Measurements from ENCODE around the gene MANSC4. TPM values are rescaled to one million over a fixed set of nuclear protein-coding genes. Genes with fewer than 3 reads are reported as not detected.

MANSC4 gene
- total RNA-seq, 1 experiment from 2014 or later, result not detected

DNA sequence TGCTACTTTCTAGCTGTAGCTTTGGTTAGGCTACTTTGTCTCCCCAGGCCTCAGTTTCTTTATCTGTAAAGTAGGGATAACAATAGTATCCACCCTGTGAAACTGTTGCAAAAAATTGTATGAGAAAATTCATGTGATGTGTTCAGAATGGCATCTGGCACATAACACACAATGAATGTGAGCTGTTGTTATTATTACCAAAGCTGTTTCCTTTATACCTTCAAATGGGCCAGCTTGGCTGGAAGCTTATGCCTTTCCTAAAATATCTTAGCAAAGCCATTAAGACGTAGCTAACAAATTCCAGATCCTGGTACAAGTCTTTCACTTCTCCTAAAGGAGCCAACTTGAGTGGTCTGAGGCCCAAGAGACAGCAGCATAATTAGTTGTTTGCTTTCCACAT, 25.2 kb upstream of the MANSC4 start:
- in situ Hi-C loops (cut with HindIII; ENCODE audit: low pct_unique_long_range_greater_than_20kb, low sequenced_read_pairs), result no loop called here
- no peak for DNase-seq (ENCODE audit: low read depth)

DNA sequence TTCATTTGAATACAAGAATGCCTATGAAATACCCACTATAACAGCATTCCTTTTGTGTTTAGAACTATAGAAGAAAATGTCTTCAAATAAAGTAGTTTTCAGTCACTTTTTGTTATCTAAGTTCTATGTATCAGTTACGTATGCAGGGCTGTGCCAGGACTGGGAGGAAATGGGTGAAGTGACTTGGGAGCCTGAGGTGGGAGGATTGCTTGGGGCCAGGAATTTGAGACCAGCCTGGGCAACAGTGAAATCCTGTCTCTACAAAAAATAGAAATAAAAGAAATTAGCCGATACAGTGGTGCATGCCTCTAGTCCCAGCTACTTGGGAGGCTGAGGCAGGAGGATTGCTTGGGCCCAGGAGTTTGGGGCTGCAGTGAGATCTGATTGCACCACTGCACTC, 22.9 kb upstream of the MANSC4 start:
- in situ Hi-C loops (cut with HindIII; ENCODE audit: low pct_unique_long_range_greater_than_20kb, low sequenced_read_pairs), result no loop called here
- DNase-seq (ENCODE audit: low read depth), result no peak

DNA sequence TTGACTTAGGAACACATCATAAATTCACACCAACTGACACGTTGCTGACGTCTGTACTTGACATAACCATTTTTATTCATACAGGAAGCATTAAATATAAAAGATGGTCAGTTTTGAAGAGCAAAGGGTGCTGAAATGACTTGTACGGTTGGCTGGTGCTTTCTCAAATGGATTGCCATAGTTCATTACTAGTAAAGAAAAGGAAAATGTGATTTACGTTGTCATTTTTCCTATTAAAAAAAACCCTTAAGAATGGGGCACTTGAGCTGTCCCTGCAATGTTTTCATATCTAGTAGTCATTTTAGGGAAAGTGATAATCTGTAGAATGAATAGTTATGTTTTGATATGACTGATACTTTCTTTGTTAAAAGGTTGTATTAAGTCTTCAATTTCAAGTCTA, 22.5 kb upstream of the MANSC4 start:
- no peak for DNase-seq (ENCODE audit: low read depth)
- in situ Hi-C loops (cut with HindIII; ENCODE audit: low pct_unique_long_range_greater_than_20kb, low sequenced_read_pairs), result no loop called here

DNA sequence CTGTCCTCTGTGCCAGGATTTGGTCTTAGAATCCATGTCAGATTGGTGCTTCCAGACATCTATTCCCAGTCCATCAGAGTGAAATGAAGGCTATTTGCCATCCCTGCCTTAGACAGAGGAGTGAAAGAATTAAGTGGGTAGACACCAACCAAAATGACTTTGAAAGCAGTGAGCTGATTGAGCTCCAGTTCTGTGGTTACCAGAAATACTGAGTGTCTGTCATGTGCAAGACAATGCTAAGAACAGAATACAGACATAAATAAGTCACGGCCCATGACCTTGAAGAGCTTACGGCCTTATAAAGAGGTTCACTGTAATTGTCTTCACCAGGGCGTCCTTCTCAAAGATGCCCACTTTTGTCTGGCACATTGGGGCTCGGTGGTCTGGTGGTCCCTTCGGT, 21.6 kb upstream of the MANSC4 start:
- DNase-seq (ENCODE audit: low read depth), result no peak
- in situ Hi-C loops (cut with HindIII; ENCODE audit: low pct_unique_long_range_greater_than_20kb, low sequenced_read_pairs), result no loop called here

DNA sequence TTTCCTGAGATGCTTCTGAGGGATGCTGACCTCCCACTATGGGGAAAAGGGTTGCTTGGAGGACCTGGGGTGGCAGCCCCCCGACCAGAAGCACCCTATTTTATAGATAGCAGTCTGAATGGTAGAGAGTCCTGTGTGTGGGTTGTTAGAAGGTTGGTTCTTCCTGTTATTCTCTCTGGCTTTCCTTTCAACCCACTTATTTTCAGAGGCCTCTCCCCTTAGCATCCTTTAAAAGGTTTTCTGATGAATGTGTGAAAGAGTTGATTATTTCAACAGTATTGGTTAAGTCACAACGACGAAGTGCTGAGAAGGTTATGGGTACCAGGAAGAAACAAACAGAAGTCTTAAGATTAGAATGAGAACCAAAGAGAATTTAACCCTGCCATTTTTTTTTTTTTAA, 20.8 kb upstream of the MANSC4 start:
- no peak for DNase-seq (ENCODE audit: low read depth)
- in situ Hi-C loops (cut with HindIII; ENCODE audit: low pct_unique_long_range_greater_than_20kb, low sequenced_read_pairs), result no loop called here

DNA sequence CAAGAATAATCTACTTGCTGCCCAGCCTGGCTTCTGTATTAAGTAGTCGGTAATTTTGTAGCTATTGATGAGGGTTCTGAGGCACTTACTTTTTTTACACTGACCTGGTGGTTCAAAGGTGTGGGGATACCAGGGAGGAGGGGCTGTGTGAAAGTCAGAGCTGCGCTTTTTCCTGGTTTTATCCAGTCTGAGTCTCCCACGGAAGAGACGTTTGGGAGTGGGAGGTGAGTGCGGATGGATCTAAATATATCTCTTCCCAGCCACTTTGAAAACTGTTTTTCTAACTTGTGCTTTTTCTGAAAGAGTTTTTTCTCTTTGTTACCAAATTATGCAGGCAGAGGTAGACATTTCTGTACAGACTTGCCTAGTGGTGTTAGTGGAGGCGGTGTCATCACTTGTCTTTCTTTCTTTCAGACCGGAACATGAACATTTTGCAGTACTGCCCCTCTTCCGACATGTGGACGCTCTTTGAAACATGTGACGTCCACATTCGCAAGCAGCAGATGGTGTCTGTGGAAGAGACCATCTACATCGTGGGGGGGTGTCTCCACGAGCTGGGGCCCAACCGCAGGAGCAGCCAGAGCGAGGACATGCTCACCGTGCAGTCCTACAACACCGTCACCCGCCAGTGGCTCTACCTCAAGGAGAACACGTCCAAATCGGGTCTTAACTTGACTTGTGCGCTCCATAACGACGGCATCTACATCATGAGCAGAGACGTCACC, 17.4 kb upstream of the MANSC4 start:
- no peak for DNase-seq (ENCODE audit: low read depth)
- in situ Hi-C loops (cut with HindIII; ENCODE audit: low pct_unique_long_range_greater_than_20kb, low sequenced_read_pairs), result no loop called here

DNA sequence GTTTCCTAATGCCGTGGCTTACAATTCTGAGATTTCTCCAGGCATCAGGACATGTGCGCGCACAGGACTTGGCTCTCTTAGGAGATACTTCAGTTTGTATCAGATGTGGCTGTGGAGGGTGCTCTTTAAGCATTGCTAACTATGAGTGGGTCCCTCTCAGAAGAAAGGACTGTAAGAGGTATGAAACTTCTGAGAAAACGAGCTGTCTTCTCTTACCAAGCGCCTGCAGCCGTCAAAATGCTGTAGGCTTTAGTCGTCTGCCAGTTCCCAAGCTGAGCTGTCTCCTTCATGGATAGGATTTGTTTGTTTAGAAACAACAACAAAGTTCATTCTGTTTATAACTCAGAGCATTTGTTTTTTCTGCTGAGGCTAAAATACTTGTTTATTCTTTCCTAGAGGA, 16.1 kb upstream of the MANSC4 start:
- DNase-seq (ENCODE audit: low read depth), result no peak
- in situ Hi-C loops (cut with HindIII; ENCODE audit: low pct_unique_long_range_greater_than_20kb, low sequenced_read_pairs), result no loop called here

DNA sequence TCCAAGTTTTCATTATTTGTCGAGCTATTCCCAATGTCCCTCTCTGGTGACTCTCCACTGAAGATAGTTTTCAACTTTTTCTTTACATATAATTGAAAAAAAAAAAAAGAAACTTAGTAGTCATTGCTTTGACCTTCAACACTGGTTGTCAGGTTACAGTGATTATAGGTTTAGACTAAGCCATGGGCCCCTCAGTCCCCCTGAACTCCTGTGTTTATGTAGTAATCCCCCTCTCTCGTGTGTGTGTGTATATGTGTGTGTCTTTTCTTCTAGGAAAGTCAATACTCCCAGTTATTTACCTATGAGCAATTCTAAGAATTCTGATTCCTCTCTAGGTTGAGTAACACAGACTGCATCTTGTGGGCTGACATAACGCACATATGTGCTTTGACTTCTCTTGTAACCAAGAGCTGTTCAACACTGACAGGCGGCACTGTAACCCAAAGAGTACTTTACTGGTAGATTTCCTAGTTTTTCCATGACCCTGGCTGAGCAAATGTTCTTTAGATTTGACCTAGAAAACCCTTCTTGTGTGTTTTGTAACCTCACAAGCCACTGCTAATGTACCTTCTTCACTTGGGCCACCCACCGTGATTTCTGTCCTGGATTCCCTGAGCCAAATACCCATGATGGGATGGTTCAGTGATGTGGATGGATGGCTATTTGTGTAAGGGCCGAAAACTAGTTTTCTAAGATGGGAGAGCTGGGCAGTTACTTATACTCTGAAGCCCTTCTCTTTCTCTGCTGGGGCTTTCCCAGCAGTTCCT, 15.0 kb upstream of the MANSC4 start:
- no peak for DNase-seq (ENCODE audit: low read depth)
- in situ Hi-C loops (cut with HindIII; ENCODE audit: low pct_unique_long_range_greater_than_20kb, low sequenced_read_pairs), result no loop called here

DNA sequence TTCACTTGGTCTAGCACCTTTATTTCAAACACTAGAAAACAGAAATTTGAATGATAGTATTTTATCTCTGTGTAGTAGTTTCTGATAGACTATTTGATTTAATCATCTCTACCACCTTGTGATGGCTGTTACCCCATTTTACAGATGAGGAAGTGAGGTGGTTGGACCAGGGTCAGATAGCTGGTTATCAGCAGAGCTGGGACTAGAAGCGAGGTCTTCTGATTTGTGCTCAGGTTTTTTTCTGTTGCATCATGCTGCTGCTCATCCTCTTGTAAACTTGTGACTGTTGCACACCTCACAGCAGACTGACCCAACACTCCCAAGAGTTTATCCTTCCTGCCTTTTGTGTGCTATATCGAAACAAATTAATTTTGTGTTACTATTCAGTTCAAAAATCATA, 10.1 kb upstream of the MANSC4 start:
- no peak for DNase-seq (ENCODE audit: low read depth)
- in situ Hi-C loops (cut with HindIII; ENCODE audit: low pct_unique_long_range_greater_than_20kb, low sequenced_read_pairs), result no loop called here

DNA sequence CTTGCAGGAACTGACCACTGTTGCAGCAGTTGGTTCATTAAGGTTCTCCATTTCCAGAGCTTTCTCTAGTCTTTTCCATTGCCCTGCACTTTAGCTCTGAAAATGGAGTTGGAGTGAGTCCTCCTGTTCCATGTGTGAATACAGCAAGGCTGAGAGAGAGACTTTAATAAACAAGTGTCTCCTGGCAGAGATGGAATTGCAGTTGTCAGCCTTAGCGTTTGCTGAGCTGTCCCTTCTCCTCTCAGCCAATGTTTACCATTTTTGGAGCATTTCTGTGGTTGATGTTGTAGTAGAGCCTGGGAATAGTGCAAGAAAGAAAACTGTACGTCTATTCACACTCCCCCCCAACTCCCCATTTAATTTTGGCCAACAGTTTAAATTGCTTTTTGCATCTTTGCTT, 7.5 kb upstream of the MANSC4 start:
- no peak for DNase-seq (ENCODE audit: low read depth)
- in situ Hi-C loops (cut with HindIII; ENCODE audit: low pct_unique_long_range_greater_than_20kb, low sequenced_read_pairs), result no loop called here

DNA sequence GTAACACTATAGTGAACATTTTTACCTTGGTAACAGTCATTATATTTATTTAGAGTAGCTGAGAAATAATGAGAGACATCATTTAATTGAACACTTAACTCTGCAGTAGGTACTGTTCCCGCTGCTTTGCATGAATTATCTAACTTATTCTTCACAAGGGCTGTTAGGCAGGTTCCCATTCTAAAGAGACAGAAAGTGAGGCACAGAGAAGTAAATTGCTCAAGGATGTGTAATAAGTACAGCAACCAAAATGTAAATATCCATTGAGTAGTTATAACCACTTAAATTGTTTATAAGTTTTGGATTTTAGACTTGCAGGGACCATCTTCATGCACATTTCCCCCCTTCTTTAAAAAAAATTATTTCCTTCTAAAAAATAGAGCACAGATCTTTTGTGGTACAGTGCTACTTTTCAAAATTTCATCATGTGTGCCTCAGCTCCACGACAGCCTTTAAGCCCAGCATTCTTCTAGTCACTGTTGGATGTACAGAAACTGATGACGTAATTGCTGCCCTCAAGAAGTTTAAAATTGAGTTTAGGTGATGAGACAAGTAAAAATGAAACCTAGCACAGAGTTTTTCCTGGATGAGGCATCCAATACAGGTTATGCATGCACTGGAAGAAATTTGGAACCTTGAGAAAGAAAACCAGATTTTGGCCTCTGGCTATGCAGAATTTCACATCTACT, 6.0 kb upstream of the MANSC4 start:
- in situ Hi-C loops (cut with HindIII; ENCODE audit: low pct_unique_long_range_greater_than_20kb, low sequenced_read_pairs), result no loop called here
- no peak for DNase-seq (ENCODE audit: low read depth)

DNA sequence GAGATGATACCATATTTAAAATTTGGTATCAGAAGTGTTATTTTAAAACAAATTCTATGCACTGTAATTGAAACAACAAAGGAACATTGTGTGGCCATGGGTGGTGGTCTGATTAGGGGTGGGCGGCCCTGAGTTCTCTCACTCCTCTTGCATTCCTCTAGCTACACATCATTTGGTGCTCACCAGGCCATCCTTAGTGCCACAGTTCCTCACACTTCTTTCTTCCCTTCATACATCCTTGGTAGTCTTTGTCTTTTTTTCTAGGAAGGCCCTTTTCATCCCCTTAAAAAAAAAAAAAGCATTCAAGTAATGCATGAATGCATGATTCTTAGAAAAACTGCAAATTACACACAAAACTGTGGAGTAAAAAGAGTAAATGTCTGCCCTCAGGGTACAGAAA, 2.4 kb upstream of the MANSC4 start:
- in situ Hi-C loops (cut with HindIII; ENCODE audit: low pct_unique_long_range_greater_than_20kb, low sequenced_read_pairs), result no loop called here
- DNase-seq (ENCODE audit: low read depth), result no peak

DNA sequence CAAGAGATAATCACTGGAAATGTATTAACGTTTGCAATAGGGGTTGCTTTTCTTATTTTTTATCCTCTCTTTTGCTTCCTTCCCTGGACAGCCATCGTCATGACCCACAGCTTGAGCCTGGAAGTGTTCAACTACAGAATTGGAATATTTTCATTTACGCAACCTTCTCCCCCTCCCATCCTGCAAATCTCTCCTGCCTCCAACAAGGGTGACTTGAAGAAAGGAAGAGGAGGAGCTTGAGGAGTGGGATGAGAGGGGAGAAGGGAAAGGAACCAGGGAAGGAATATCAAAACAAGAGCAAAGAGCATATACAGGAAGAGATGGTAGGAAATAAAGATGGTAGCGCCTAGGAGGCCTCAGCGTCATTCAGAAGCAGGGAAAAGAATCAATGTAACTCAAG, 1.6 kb upstream of the MANSC4 start:
- in situ Hi-C loops (cut with HindIII; ENCODE audit: low pct_unique_long_range_greater_than_20kb, low sequenced_read_pairs), result no loop called here
- DNase-seq (ENCODE audit: low read depth), result no peak

DNA sequence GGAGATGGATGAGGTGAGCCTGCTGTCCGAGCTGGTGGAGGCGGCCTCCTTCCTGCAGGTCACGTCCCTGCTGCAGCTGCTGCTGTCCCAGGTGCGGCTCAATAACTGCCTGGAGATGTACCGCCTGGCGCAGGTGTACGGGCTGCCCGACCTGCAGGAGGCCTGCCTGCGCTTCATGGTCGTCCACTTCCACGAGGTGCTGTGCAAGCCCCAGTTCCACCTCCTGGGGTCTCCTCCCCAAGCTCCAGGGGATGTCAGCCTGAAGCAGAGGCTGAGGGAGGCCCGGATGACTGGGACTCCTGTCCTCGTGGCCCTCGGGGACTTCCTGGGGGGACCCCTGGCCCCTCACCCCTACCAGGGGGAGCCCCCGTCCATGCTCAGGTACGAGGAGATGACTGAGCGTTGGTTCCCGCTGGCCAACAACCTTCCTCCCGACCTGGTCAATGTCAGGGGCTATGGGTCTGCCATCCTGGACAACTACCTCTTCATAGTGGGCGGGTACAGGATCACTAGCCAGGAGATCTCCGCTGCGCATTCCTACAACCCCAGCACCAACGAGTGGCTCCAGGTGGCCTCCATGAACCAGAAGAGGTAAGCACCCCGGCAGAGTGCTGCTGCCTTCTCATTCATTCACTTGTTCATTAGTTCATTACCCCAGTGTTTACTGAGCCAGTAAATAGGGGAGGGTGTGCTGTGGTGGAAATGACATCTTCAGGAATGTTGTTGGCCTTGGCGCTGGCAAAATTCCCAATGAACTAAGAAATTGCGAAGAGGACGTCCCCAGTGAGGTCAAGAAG, 774 bp upstream of the MANSC4 start:
- peak; percentile 45 for DNase-seq (ENCODE audit: low read depth)
- in situ Hi-C loops (cut with HindIII; ENCODE audit: low pct_unique_long_range_greater_than_20kb, low sequenced_read_pairs), result no loop called here

DNA sequence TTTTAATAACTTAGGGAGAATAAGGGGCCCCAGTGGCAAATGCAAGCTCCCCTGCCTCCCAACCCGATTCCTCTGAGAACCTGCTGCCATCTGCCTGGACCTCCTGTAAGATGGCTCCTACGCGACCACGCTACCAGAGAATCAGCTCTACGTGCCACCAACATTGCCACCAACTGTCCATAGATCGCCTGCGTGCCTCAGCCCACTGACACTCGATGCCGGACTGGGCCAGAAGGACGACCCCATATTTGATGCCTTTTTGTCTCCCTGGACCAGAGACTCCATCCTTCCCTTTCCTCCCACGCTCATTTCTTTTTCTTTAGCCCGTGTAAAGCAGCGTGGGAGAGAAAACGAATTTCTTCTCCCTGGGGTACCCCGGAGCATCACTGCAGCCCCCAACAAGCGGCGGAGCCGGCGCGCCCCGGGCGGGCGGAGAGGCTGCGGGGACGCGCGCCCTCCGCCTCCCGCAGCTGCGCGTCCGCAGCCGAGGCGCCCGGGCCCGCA, 568 bp downstream of the MANSC4 start:
- no peak for DNase-seq (ENCODE audit: low read depth)
- in situ Hi-C loops (cut with HindIII; ENCODE audit: low pct_unique_long_range_greater_than_20kb, low sequenced_read_pairs), result no loop called here

DNA sequence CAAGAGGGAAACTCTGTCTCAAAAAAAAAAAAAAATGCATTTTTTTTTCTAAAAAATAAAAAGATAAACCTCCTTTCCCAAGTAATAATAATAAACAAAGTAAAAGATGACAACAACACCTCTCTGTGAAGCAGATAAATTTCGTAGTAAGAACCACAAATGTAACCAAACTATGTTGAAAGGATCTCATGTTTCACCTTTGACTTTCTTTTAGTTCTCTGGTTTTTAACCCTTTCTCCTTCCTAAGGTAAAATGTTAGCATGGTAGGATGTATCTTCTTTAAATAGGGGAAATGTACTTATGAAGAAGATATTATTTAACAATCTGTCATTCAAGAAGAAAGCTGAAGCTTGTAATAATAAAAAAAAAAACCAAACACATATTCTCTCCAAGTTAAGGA, 1.8 kb downstream of the MANSC4 start:
- in situ Hi-C loops (cut with HindIII; ENCODE audit: low pct_unique_long_range_greater_than_20kb, low sequenced_read_pairs), result no loop called here
- DNase-seq (ENCODE audit: low read depth), result no peak

DNA sequence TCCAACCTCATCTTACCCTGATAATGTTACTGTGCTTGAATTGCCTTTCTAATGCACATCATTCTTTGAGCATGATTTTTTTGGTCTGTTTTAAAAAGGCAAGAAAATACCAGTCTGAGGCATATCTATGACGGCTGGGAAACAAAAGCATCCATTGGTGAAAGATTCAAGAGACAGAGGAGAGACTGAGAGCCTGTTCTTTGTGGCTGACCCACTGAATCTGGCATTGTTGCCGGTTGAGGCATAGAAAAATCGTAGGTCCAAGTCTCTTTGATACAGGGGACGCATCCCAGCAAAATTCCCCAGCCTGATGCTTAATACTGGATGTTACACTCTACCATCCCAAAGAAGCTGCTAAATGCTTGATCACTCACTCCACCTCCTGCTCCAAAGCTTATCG, 2.9 kb downstream of the MANSC4 start:
- no peak for DNase-seq (ENCODE audit: low read depth)
- in situ Hi-C loops (cut with HindIII; ENCODE audit: low pct_unique_long_range_greater_than_20kb, low sequenced_read_pairs), result no loop called here

DNA sequence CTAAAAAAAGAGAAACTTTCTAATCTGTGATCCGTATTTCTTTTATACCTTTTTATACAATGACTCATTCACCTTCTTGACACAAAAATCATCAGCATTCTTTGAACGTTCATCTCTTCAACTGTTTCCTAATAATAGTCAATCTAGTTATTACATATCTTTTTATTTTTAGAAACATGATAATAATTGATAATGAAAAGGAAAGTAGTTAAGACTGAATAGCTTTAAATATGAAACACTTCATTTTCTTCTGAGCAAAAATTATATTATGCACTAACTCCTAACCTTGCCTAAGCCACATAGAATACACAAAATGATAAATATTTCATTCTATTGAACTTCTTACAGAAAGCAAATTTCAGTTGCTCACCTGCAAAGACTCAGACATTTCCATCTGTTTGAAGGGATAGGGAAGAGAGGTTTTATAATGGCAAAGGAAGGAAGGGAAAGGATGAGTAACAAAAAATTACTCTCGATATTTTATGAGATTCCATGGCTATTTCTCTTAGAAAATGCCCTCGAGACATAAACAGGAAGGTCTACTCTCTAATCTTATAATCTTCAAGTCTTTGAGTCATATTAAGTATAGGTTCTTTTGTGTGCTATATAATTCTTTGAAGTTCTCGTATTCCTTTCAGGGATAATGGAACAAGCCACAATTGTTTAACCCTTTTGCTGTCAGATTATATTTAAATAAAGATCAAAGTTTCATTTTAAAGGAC, 7.5 kb downstream of the MANSC4 start:
- in situ Hi-C loops (cut with HindIII; ENCODE audit: low pct_unique_long_range_greater_than_20kb, low sequenced_read_pairs), result no loop called here
- DNase-seq (ENCODE audit: low read depth), result no peak

All from Caki2 (cell line).